H1 (cell line): ENCODE measurements around the gene GADD45B. TPM values are rescaled to one million over a fixed set of nuclear protein-coding genes. Genes with fewer than 3 reads are reported as not detected.

Experiments
- JUN ChIP-seq: IDR thresholded peaks from 2 replicates; pipeline ENCODE4 v1.6.1; 2011; ENCODE audit warnings: low read depth, mild to moderate bottlenecking, improper control_type of control experiment, low read length
- NANOG ChIP-seq: IDR thresholded peaks from 2 replicates; pipeline ENCODE4 v1.6.1; 2011; ENCODE audit warnings: low read length, low read depth, mild to moderate bottlenecking, inconsistent platforms; ENCODE audit not compliant: insufficient read depth, poor library complexity, severe bottlenecking
- polyA plus RNA-seq, 7 experiments: library from polyadenylated mRNA; depleted of rRNA in 3 of 7; stranded (reverse) in 5 of 7; unstranded in 2 of 7; fragments of >200 nt in 5 of 7; fragments of 200-250 nt in 2 of 7; gene quantifications; 1 replicate in 5 of 7; 2 replicates in 1 of 7; 4 replicates in 1 of 7; pipeline versions ENCODE4 v1.2.1 to v1.2.3, GENCODE V29; 2011 to 2013; ENCODE audit warnings: missing spikeins in 2 of 7, mixed read lengths in 2 of 7
- total RNA-seq: library from RNA; stranded (reverse); fragmentation: NEBNext Ultra II Directional; extraction: Animal tissue kit (Norgen Biotek cat#: 25700); gene quantifications from 2 replicates; pipeline ENCODE4 v1.2.1, GENCODE V29; 2021
- TF ChIP-seq, protein P1 (sequence below): fragments of 300-600 bp; sonication (generic); IDR thresholded peaks from 2 replicates; pipeline ENCODE4 v1.7.1; 2012; ENCODE audit warnings: low read length, moderate library complexity, mild to moderate bottlenecking, inconsistent platforms; ENCODE audit not compliant: insufficient replicate concordance

The GADD45B gene
- total and polyA plus RNA-seq, 2 of the 8 experiments (the other 6 are each of a cell fraction or from before 2014, with no cell fraction given), result 7.4 to 11.4 TPM

GRCh38 chr19:2511991-2512390 is 36.1 kb downstream of the GADD45B start (continued):
- TF ChIP-seq, protein P1, sequence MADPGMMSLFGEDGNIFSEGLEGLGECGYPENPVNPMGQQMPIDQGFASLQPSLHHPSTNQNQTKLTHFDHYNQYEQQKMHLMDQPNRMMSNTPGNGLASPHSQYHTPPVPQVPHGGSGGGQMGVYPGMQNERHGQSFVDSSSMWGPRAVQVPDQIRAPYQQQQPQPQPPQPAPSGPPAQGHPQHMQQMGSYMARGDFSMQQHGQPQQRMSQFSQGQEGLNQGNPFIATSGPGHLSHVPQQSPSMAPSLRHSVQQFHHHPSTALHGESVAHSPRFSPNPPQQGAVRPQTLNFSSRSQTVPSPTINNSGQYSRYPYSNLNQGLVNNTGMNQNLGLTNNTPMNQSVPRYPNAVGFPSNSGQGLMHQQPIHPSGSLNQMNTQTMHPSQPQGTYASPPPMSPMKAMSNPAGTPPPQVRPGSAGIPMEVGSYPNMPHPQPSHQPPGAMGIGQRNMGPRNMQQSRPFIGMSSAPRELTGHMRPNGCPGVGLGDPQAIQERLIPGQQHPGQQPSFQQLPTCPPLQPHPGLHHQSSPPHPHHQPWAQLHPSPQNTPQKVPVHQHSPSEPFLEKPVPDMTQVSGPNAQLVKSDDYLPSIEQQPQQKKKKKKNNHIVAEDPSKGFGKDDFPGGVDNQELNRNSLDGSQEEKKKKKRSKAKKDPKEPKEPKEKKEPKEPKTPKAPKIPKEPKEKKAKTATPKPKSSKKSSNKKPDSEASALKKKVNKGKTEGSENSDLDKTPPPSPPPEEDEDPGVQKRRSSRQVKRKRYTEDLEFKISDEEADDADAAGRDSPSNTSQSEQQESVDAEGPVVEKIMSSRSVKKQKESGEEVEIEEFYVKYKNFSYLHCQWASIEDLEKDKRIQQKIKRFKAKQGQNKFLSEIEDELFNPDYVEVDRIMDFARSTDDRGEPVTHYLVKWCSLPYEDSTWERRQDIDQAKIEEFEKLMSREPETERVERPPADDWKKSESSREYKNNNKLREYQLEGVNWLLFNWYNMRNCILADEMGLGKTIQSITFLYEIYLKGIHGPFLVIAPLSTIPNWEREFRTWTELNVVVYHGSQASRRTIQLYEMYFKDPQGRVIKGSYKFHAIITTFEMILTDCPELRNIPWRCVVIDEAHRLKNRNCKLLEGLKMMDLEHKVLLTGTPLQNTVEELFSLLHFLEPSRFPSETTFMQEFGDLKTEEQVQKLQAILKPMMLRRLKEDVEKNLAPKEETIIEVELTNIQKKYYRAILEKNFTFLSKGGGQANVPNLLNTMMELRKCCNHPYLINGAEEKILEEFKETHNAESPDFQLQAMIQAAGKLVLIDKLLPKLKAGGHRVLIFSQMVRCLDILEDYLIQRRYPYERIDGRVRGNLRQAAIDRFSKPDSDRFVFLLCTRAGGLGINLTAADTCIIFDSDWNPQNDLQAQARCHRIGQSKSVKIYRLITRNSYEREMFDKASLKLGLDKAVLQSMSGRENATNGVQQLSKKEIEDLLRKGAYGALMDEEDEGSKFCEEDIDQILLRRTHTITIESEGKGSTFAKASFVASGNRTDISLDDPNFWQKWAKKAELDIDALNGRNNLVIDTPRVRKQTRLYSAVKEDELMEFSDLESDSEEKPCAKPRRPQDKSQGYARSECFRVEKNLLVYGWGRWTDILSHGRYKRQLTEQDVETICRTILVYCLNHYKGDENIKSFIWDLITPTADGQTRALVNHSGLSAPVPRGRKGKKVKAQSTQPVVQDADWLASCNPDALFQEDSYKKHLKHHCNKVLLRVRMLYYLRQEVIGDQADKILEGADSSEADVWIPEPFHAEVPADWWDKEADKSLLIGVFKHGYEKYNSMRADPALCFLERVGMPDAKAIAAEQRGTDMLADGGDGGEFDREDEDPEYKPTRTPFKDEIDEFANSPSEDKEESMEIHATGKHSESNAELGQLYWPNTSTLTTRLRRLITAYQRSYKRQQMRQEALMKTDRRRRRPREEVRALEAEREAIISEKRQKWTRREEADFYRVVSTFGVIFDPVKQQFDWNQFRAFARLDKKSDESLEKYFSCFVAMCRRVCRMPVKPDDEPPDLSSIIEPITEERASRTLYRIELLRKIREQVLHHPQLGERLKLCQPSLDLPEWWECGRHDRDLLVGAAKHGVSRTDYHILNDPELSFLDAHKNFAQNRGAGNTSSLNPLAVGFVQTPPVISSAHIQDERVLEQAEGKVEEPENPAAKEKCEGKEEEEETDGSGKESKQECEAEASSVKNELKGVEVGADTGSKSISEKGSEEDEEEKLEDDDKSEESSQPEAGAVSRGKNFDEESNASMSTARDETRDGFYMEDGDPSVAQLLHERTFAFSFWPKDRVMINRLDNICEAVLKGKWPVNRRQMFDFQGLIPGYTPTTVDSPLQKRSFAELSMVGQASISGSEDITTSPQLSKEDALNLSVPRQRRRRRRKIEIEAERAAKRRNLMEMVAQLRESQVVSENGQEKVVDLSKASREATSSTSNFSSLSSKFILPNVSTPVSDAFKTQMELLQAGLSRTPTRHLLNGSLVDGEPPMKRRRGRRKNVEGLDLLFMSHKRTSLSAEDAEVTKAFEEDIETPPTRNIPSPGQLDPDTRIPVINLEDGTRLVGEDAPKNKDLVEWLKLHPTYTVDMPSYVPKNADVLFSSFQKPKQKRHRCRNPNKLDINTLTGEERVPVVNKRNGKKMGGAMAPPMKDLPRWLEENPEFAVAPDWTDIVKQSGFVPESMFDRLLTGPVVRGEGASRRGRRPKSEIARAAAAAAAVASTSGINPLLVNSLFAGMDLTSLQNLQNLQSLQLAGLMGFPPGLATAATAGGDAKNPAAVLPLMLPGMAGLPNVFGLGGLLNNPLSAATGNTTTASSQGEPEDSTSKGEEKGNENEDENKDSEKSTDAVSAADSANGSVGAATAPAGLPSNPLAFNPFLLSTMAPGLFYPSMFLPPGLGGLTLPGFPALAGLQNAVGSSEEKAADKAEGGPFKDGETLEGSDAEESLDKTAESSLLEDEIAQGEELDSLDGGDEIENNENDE, result no peak
- TF ChIP-seq NANOG, result no peak
- TF ChIP-seq JUN, result no peak
